ENCODE results near the gene RPUSD1. TPM values are rescaled to one million over a fixed set of nuclear protein-coding genes. Genes with fewer than 3 reads are reported as not detected.

RPUSD1 gene
- total and polyA plus RNA-seq, 2 donors (not counting 3 experiments of a cell fraction or from before 2014, with no cell fraction given) = 46.2 to 55.8 TPM

DNA sequence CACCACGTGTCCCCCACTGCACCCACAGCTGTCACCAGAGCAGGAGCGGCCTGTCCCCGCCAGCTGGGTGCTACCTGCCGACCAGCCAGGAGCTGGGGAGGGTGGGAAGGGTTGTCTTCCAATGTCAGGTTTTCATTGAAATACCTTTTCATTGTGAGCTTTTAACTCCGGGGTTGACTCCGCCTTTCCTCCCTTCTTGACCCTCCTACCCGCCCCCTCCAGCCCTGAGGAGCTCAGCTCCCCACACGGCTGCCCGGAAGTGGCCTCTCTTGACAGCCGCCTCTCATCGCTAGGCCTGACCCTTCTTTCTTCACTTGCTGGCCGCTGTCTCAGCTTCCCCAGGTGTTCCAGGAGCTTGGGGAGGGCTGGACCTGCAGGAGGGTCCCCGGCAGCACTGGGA is 33.6 kb upstream of the RPUSD1 start:
- H3K4me1 ChIP-seq (ENCODE audit: control insufficient read depth, extremely low read depth, insufficient read depth, low read length) = no peaks in the 10 kb centered on the region
- no peak for DNase-seq (ENCODE audit: low read depth, low spot score)
- no peak overlapping the region for H3K4me3 ChIP-seq (replicated peaks in 1 of 3; ENCODE audit: insufficient read depth in 1 of 3, low read depth in 1 of 3, low read length in 3 of 3)
- H3K79me2 ChIP-seq (ENCODE audit: control insufficient read depth, insufficient read depth, low read length) = no peaks in the 10 kb centered on the region
- no TSS peak for BruUV-seq (replicated peaks)
- peaks cover 0 to 8% of the 10 kb centered on the region in 2 experiments for H3K27me3 ChIP-seq (ENCODE audit: control insufficient read depth in 2 of 2, insufficient read depth in 2 of 2, low read length in 2 of 2)
- CTCF ChIA-PET = no interaction called here
- POLR2A ChIA-PET = no interaction called here
- H3K9ac ChIP-seq (replicated peaks; ENCODE audit: extremely low read depth, insufficient read depth, low read length) = no peak overlapping the region
- no peaks in the 10 kb centered on the region for H3K9me1 ChIP-seq (replicated peaks; ENCODE audit: control insufficient read depth, extremely low read depth, insufficient read depth, low read length)
- H3K4me2 ChIP-seq (ENCODE audit: insufficient read depth, low read length) = no peak overlapping the region
- no peaks in the 10 kb centered on the region for H3K36me3 ChIP-seq (ENCODE audit: control insufficient read depth in 2 of 2, extremely low read depth in 1 of 2, insufficient read depth in 2 of 2, low read length in 2 of 2)
- dilution Hi-C loops (cut with MboI; ENCODE audit: extremely low pct_ligation_motif_present, low sequenced_read_pairs) (no loop called here), intact Hi-C loops (cut with micrococcal nuclease) (no loop called here)
- no peaks in the 10 kb centered on the region for H3K9me3 ChIP-seq (replicated peaks; ENCODE audit: control insufficient read depth, insufficient read depth, low read length)
- no peak for FAIRE-seq
- no peak overlapping the region for H2AFZ ChIP-seq (ENCODE audit: low read depth, low read length)
- no peak overlapping the region for H3K27ac ChIP-seq (ENCODE audit: insufficient read depth, low read depth, low read length)
- TF ChIP-seq, protein P1, sequence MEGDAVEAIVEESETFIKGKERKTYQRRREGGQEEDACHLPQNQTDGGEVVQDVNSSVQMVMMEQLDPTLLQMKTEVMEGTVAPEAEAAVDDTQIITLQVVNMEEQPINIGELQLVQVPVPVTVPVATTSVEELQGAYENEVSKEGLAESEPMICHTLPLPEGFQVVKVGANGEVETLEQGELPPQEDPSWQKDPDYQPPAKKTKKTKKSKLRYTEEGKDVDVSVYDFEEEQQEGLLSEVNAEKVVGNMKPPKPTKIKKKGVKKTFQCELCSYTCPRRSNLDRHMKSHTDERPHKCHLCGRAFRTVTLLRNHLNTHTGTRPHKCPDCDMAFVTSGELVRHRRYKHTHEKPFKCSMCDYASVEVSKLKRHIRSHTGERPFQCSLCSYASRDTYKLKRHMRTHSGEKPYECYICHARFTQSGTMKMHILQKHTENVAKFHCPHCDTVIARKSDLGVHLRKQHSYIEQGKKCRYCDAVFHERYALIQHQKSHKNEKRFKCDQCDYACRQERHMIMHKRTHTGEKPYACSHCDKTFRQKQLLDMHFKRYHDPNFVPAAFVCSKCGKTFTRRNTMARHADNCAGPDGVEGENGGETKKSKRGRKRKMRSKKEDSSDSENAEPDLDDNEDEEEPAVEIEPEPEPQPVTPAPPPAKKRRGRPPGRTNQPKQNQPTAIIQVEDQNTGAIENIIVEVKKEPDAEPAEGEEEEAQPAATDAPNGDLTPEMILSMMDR (IDR thresholded peaks at IDR 0.05; ENCODE audit: extremely low read depth in 1 of 2, insufficient read depth in 1 of 2, low read depth in 1 of 2, low read length in 2 of 2) = no peak
- no peak for TF ChIP-seq MYC (IDR thresholded peaks at IDR 0.05; ENCODE audit: low read depth, low read length)
- TF ChIP-seq, protein P2, sequence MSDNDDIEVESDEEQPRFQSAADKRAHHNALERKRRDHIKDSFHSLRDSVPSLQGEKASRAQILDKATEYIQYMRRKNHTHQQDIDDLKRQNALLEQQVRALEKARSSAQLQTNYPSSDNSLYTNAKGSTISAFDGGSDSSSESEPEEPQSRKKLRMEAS (IDR thresholded peaks at IDR 0.05; ENCODE audit: insufficient read depth, insufficient read length) = no peak
- no peak for TF ChIP-seq GATA2 (IDR thresholded peaks at IDR 0.05; ENCODE audit: insufficient read depth, insufficient read length, low read depth, low read length)
- no peak for TF ChIP-seq POLR2A (IDR thresholded peaks at IDR 0.05; ENCODE audit: low read depth, low read length)
- no peak for TF ChIP-seq POLR2AphosphoS5 (IDR thresholded peaks at IDR 0.05; ENCODE audit: insufficient read depth, low read depth, low read length)
- TF ChIP-seq JUN (IDR thresholded peaks at IDR 0.05; ENCODE audit: borderline replicate concordance, insufficient read depth, insufficient read length, low read depth) = no peak
- no peak for TF ChIP-seq EZH2 (IDR thresholded peaks at IDR 0.05; ENCODE audit: borderline replicate concordance, low read depth, low read length, severe bottlenecking)
- no peak for TF ChIP-seq FOS (IDR thresholded peaks at IDR 0.05; ENCODE audit: borderline replicate concordance, insufficient read depth, low read length)
- no peaks in the 10 kb centered on the region for H4K20me1 ChIP-seq (replicated peaks; ENCODE audit: control insufficient read depth, extremely low read depth, insufficient read depth, low read length)
